IMR-90 (cell line): ENCODE data around the gene KCNIP1. TPM values are rescaled to one million over a fixed set of nuclear protein-coding genes. Genes with fewer than 3 reads are reported as not detected.

Experiments
- ATAC-seq: fragments of 200-7000 bp; cut with Tn5 transposase; 2 replicates; pipeline ENCODE4 v1.9.1; 2020; ENCODE audit warnings: low read depth, mild to moderate bottlenecking, moderate library complexity
- BruUV-seq: library from RNA; stranded (reverse); fragments of 400-500 nt; replicated peaks from 2 replicates; lab custom pipeline; 2021; lab: Mats Ljungman, UMichigan
- CTCF ChIA-PET: fragments of 300-600 bp; formaldehyde crosslinking; extraction: SDS; loops from one replicate; lab custom pipeline; 2021; ENCODE audit warnings: antibody characterized with exemption; lab: Yijun Ruan, JAX
- POLR2A ChIA-PET: fragments of 300-600 bp; sonication (Branson Sonifier 250); formaldehyde crosslinking; loops from one replicate; lab custom pipeline; 2022; ENCODE audit warnings: antibody characterized with exemption; ENCODE audit not compliant: unreplicated experiment; lab: Charles Lee
- DNase-seq: peaks from one replicate; pipeline ENCODE4 v3.0.0; 2013
- H2AFZ ChIP-seq: replicated peaks from 2 replicates; pipeline ENCODE3; 2013; ENCODE audit warnings: low read length, mild to moderate bottlenecking; ENCODE audit not compliant: poor library complexity
- H2AK5ac ChIP-seq: 2 replicates; pipeline ENCODE4 v1.6.1; 2013; ENCODE audit warnings: low read depth, low read length, inconsistent platforms
- H2AK9ac ChIP-seq: replicated peaks from 2 replicates; pipeline ENCODE3; 2013; ENCODE audit warnings: mild to moderate bottlenecking, low read depth, low read length, moderate library complexity; ENCODE audit not compliant: poor library complexity
- H2BK120ac ChIP-seq: 2 replicates; pipeline ENCODE4 v1.6.1; 2013; ENCODE audit warnings: low read depth, low read length, inconsistent platforms
- H2BK15ac ChIP-seq: 3 replicates; pipeline ENCODE4 v1.6.1; 2013; ENCODE audit warnings: low read depth, low read length, inconsistent platforms
- H2BK20ac ChIP-seq: 2 replicates; pipeline ENCODE4 v1.6.1; 2013; ENCODE audit warnings: low read depth, mild to moderate bottlenecking, inconsistent platforms, low read length, moderate library complexity
- H2BK5ac ChIP-seq: 2 replicates; pipeline ENCODE4 v1.6.1; 2013; ENCODE audit warnings: mild to moderate bottlenecking, low read depth, low read length, inconsistent platforms; ENCODE audit not compliant: poor library complexity, severe bottlenecking
- H3K14ac ChIP-seq: replicated peaks from 2 replicates; pipeline ENCODE4 v1.6.1; 2013; ENCODE audit warnings: low read depth, low read length, inconsistent platforms
- H3K18ac ChIP-seq: 2 replicates; pipeline ENCODE4 v1.6.1; 2013; ENCODE audit warnings: low read depth, low read length, control low read depth
- H3K23ac ChIP-seq: 2 replicates; pipeline ENCODE4 v1.6.1; 2013; ENCODE audit warnings: low read depth, low read length, inconsistent platforms
- H3K27ac ChIP-seq: 2 replicates; pipeline ENCODE4 v1.5.1; 2013; ENCODE audit warnings: mild to moderate bottlenecking, control low read depth, low read length; ENCODE audit not compliant: insufficient read depth
- H3K27me3 ChIP-seq: 2 replicates; pipeline ENCODE4 v1.6.1; 2013; ENCODE audit warnings: low read length; ENCODE audit not compliant: control insufficient read depth, insufficient read depth
- H3K36me3 ChIP-seq: 2 replicates; pipeline ENCODE4 v1.6.1; 2013; ENCODE audit warnings: low read length, mixed read lengths; ENCODE audit not compliant: control insufficient read depth, insufficient read depth
- H3K4ac ChIP-seq: 2 replicates; pipeline ENCODE4 v1.6.1; 2013; ENCODE audit warnings: low read depth, low read length, inconsistent platforms
- H3K4me1 ChIP-seq: 2 replicates; pipeline ENCODE4 v1.6.1; 2013; ENCODE audit warnings: low read length, mixed read lengths; ENCODE audit not compliant: control insufficient read depth, insufficient read depth
- H3K4me2 ChIP-seq: 2 replicates; pipeline ENCODE4 v1.6.1; 2013; ENCODE audit warnings: low read depth, mild to moderate bottlenecking, control low read depth, low read length, moderate library complexity
- H3K4me3 ChIP-seq: 2 replicates; pipeline ENCODE4 v1.5.1; 2013; ENCODE audit warnings: low read depth, mild to moderate bottlenecking, control low read depth, low read length, moderate library complexity; ENCODE audit not compliant: insufficient read depth
- H3K56ac ChIP-seq: 2 replicates; pipeline ENCODE4 v1.6.1; 2013; ENCODE audit warnings: low read length, inconsistent platforms; ENCODE audit not compliant: insufficient read depth; ENCODE audit errors: extremely low read depth
- H3K79me1 ChIP-seq, 2 experiments: 2 replicates each; pipeline ENCODE4 v1.6.1; 2013; ENCODE audit warnings: low read length in 2 of 2, inconsistent platforms in 1 of 2, low read depth in 1 of 2
- H3K9ac ChIP-seq: 2 replicates; pipeline ENCODE4 v1.6.1; 2013; ENCODE audit warnings: low read depth, low read length, control low read depth
- H3K9me1 ChIP-seq: 2 replicates; pipeline ENCODE4 v1.6.1; 2013; ENCODE audit warnings: low read length, inconsistent platforms; ENCODE audit not compliant: insufficient read depth
- H3K9me3 ChIP-seq: 2 replicates; pipeline ENCODE4 v1.6.1; 2013; ENCODE audit warnings: low read length; ENCODE audit not compliant: control insufficient read depth, insufficient read depth
- H4K20me1 ChIP-seq: 2 replicates; pipeline ENCODE4 v1.6.1; 2013; ENCODE audit warnings: low read length, inconsistent platforms; ENCODE audit not compliant: insufficient read depth
- H4K5ac ChIP-seq: 2 replicates; pipeline ENCODE4 v1.6.1; 2013; ENCODE audit warnings: mild to moderate bottlenecking, low read depth, low read length, control low read depth
- H4K8ac ChIP-seq, 2 experiments: 2 replicates each; pipeline ENCODE4 v1.6.1; 2013; ENCODE audit warnings: low read depth in 2 of 2, low read length in 2 of 2, control low read depth in 1 of 2, inconsistent platforms in 1 of 2
- H4K91ac ChIP-seq: 2 replicates; pipeline ENCODE4 v1.6.1; 2013; ENCODE audit warnings: low read depth, low read length, inconsistent platforms; ENCODE audit not compliant: insufficient read depth
- CTCF ChIP-seq: conservative IDR thresholded peaks from 2 replicates; pipeline ENCODE4 v1.5.1; 2012; ENCODE audit warnings: mild to moderate bottlenecking, low read depth, low read length, improper control_type of control experiment
- MAZ ChIP-seq: IDR thresholded peaks from 2 replicates; pipeline ENCODE4 v1.6.1; 2012; ENCODE audit warnings: low read depth, mild to moderate bottlenecking, low read length, improper control_type of control experiment, moderate library complexity, borderline replicate concordance
- dilution Hi-C: fragments of 300-500 bp; cut with HindIII; formaldehyde crosslinking; loops from one replicate; pipeline ENCODE4 v1.14.3; 2018; ENCODE audit warnings: low sequenced_read_pairs; ENCODE audit not compliant: unreplicated experiment
- in situ Hi-C: fragments of 300-500 bp; cut with MboI; formaldehyde crosslinking; loops from 3 replicates; pipeline ENCODE4 v1.14.3; 2019; ENCODE audit warnings: low sequenced_read_pairs, inconsistent platforms, mixed read lengths
- intact Hi-C: fragments of 100-400 bp; cut with micrococcal nuclease; formaldehyde crosslinking; loops from 2 replicates; pipeline ENCODE4 v1.10.0; 2022
- polyA plus RNA-seq, 3 experiments: library from polyadenylated mRNA; depleted of rRNA; stranded (reverse); fragments of >200 nt; gene quantifications; 2 replicates each; pipeline ENCODE4 v1.2.3, GENCODE V29; 2012; ENCODE audit warnings: low replicate concordance in 1 of 3
- total RNA-seq: library from RNA; depleted of rRNA; stranded (reverse); fragments of >200 nt; gene quantifications from 2 replicates; pipeline ENCODE4 v1.2.3, GENCODE V29; 2012

Gene KCNIP1
- total and polyA plus RNA-seq, 2 of the 4 experiments (the other 2 are of a cell fraction): not detected

DNA sequence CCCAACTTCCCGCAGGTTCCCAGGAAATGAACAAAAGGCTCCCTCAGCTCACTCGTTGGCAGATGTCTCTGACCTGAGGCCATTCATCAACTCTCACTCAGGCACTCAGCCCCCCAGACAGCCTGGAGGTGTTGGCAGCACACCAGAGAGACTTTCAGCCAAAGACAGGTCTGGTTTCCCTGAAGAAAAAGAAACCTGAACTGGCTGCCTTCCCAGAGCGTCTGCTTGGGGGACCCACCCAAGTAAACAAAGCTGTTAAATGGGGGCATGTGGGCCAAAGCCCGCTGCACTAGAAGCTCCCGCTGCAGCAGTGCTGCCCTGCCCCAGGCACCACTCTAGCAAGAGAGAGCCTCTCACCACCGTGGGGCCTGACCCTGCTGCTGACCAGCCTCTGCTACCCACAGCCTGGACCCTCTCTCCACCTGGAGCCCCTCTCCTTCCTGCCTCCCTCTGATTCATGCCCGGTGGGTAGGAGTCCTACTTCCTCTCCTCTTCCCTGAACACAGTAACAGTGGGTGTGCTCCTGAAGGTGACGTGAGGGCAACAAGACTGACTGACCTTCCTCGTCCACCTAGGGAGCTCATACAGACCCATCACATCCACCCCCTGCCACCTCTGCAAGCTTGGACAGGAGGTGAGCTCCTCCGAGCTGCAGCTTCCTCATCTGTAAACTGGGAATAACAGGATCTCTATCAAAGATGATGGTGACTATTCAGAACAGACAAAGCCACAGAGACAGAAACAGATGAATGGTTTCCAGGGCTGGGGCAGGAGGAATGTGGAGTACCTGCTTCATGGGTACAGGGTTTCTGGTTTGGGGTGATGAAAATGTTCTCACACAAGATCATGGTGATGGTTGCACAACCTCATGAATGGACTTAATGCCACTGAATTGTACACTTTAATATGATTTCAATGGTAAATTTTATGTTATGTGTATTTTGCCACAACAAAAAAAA lies 248.7 kb downstream of the KCNIP1 start (continued):
- no peak for TF ChIP-seq CTCF

- dilution Hi-C loops (no loop called here), in situ Hi-C loops (no loop called here), intact Hi-C loops (no loop called here)
- Histone ChIP-seq H3K56ac (no peak overlapping the region), H2BK20ac (no peak overlapping the region), H2BK5ac (no peak overlapping the region), H3K79me1 (no peaks in the 10 kb centered on the region), H2BK15ac (no peak overlapping the region), H3K18ac (no peak overlapping the region), H4K91ac (no peak overlapping the region), H4K5ac (no peak overlapping the region), H4K8ac (no peak overlapping the region), H3K27ac (no peak overlapping the region), H4K20me1 (no peaks in the 10 kb centered on the region), H3K23ac (no peak overlapping the region), H3K4me1 (0 out of 2 replicates have a peak, but pooled peaks cover 2% of the 10 kb centered on the region), H3K9me3 (no peaks in the 10 kb centered on the region), H3K14ac (no peak overlapping the region), H3K4ac (no peak overlapping the region), H3K9ac (no peak overlapping the region), H3K9me1 (no peaks in the 10 kb centered on the region), H2BK120ac (no peak overlapping the region), H3K36me3 (no peaks in the 10 kb centered on the region), H2AFZ (no peak overlapping the region), H2AK5ac (no peak overlapping the region), H2AK9ac (no peak overlapping the region), H3K27me3 (peaks cover 35% of the 10 kb centered on the region), H3K4me2 (no peak overlapping the region), H3K4me3 (no peak overlapping the region)
- no peak for DNase-seq
- no peak for TF ChIP-seq CTCF
- TF ChIP-seq MAZ: no peak
- BruUV-seq: no TSS peak
- ChIA-PET POLR2A (no interaction called here), CTCF (no interaction called here)
- no peak for ATAC-seq
These were observed 249.5 kb downstream of the KCNIP1 start for GRCh38 chr5:170753311-170753710.
